ENCODE results near the gene CDC14B.

The CDC14B gene

DNA sequence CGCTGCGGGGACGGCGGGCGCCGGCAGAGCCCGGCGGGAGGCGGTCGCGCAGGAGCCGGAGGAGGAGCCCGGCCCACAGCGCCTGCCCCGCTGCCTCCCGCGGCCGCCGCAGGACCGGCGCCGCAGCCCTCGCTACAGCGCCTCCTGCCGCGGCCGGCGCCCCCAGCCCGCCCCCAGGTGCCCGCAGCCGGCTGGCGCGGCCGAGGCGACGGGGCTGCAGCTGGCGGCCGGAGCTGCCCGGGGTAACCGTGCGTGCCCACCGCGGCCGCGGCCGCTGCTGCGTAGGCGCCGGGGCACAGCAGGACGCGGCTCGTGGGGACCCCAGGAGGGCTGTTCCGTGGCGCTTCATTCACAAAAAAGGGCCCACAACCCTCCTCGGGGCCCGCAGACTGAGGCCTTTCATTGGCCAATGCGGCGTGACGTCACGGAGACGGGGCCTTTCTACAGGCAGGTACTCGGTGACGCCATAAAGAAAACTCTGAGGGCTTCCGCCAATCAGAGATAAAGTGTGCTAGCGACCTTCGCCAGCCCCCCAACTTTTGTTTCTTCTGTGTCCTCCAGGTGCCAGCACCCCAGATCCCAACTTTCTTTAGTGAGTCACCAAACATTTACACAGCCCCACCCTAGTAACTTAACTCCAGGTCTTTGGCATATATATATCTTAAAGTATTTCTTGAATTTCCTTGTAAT, at the start of gene CDC14B:
TSS of gene CDC14B (minus strand) at position 353 of the 690 bp plus-strand sequence. CDS start 465 bp downstream, outside the sequence.
- in situ Hi-C loops (cut with MboI; ENCODE audit: low sequenced_read_pairs), result no loop called here

DNA sequence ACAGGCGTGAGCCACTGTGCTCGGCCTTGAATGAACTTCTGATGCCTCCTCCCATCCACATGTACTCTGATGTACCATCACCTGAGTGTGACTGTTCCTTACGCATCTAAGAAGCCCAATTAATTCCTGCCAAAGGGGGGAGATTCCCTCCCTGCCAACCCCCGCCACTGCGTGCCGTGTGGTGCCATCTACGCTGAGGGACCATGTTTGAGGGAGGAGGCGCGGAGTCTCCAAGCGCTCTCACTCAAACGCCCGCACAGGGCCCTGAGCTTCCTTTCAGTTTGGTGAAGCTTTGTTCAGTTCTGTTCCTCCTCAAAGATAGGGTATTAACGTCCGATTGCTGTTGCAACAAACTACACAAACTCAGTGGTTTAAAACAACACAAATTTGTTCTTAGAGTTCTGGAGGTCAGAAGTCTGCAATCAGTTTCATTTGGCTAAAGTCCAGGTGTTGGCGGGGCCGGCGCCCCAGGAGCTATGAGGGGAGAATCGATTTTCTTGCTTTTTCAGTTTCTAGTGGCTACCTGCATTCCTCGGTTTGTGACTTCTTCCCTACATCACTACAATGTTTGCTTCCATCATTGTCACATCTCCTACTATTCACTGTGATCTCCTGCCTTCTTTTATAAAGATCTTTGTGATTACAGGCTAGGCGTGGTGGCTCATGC, 49.4 kb upstream of the CDC14B start:
- in situ Hi-C loops (cut with MboI; ENCODE audit: low sequenced_read_pairs), result loop anchor here (25.0 kb wide), 1 partner anchor 332 kb away; no protein-coding TSS in a partner anchor

DNA sequence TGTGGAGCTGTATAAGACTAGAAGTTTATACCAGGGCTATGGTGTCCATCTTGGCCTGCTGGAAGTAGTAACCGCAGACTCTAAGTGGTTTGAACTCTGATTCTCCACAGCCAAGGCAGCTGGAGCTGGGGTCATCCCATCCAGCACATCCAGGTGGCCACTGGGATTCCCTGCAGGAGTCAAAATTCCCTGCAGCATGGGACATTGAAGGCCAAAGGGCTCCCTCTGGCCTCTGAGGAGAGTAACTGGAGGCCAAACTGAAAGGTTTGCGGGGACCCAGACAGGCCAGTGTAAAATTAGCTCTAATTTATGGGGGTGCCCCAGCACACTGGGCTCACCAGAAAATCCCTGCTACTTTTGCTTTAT, 47.7 kb upstream of the CDC14B start:
- in situ Hi-C loops (cut with MboI; ENCODE audit: low sequenced_read_pairs), result loop anchor here (25.0 kb wide), 1 partner anchor 330 kb away; no protein-coding TSS in a partner anchor

DNA sequence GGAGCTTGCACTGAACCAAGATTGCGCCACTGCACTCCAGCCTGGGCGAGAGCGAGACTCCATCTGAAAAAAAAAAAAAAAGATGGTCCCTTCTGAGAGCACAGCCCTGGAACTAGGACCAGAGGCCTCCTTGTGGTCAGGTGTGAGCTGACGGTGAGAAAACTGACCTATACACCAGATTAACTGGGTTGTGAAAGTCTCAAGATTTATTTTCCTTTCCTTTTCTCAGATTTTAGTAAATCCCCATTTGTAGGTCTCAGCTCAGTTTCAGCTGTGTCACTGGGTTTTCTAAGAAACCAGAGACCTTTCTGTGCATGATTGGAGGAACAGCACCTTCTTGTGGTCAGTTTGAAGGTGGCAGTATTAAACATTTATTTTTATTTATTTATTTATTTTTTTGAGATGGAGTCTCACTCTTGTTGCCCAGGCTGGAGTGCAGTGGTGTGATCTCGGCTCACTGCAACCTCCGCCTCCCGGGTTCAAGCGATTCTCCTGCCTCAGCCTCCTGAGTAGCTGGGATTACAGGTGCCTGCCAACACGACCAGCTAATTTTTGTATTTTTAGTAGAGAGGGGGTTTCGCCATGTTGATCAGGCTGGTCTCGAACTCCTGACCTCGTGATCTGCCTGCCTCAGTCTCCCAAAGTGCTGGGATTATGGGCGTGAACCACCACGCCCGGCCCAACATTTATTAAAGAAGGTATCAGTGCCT, 47.2 kb upstream of the CDC14B start:
- in situ Hi-C loops (cut with MboI; ENCODE audit: low sequenced_read_pairs), result loop anchor here (25.0 kb wide), 1 partner anchor 330 kb away; no protein-coding TSS in a partner anchor

DNA sequence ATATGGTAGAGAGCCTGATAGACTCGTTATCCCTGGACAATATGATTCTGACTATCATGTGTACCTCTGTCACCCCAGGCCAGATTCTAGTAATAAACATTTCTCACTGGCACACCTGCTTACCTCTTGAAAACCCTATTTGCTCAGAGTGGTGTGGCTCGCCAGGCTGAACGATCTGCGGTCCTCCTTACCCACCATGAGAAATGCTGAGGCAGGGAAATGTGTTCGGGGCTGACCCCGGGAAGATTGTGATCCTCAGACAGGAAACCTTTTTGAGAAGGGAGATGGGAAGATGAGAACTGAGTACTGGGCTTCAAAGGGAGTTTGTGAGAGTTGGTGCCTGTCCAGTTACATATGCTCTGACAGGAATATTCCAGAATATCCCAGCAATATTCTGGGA, 46.1 kb upstream of the CDC14B start:
- in situ Hi-C loops (cut with MboI; ENCODE audit: low sequenced_read_pairs), result loop anchor here (25.0 kb wide), 1 partner anchor 328 kb away; no protein-coding TSS in a partner anchor

DNA sequence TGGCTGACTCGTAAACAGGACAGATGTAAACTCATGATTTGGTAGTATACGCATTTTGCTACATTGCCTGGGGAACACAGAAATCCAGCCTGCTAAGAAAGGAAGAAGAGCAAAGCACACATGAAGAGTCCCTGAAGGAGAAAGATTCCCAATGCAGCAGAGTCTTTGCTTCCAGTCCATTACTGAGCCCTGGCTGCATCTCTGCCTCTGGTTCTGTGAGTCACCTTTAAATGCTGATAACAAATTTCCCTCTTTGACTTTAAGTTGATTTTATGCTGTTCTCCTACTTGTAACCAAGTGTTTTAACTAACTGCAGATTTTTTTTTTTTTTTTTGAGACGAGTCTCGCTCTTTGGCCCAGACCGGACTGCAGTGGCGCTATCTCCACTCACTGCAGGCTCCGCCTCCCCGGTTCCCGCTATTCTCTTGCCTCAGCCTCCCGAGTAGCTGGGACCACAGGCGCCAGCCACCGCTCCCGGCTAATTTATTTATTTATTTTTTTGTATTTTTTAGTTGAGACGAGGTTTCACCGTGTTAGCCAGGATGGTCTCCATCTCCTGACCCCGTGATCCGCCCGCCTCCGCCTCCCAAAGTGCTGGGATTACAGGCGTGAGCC, 44.0 kb upstream of the CDC14B start:
- in situ Hi-C loops (cut with MboI; ENCODE audit: low sequenced_read_pairs), result loop anchor here (25.0 kb wide), 1 partner anchor 326 kb away; no protein-coding TSS in a partner anchor

DNA sequence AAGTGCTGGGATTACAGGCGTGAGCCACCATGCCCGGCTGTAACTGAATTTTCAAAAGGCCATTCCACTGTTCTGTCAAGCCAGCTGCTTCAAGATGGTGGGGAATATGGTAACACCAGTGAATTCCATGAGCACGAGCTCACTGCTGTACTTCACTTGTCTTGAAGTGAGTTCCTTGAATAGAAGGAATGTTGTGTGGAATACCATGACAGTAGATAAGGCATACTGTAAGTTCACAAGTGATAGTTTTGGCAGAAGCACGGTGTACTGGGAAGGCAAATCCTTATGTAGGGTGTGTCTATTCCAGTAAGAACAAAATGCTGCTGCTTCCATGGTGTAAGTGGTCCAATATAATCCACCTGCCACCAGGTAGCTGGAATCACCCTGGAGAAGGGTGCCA, 42.1 kb upstream of the CDC14B start:
- in situ Hi-C loops (cut with MboI; ENCODE audit: low sequenced_read_pairs), result loop anchor here (25.0 kb wide), 1 partner anchor 324 kb away; no protein-coding TSS in a partner anchor

DNA sequence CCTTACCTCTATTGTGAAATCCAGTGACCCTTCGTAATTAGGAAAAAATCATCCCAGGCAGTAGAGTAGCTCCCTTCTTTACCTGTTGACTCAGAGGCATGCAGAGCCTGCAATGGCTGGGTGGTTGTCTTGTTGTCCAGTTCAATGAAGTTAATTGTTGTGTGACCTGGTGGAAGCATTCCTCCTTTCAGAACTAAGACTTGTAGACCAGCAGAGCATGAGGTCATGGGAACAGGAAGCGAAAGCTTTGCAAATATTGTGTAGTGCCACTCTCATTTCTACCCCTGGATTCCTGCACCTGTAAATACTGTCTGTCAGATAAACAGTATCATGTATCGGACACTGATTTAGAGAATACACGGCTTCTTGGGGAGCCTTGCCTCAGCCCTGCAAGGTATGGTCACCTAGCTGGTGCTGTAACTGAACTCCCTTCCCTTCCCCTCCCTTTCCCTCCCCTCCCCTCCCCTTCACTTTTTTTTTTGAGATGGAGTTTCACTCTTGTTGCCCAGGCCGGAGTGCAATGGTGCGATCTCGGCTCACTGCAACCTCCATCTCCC, 41.1 kb upstream of the CDC14B start:
- in situ Hi-C loops (cut with MboI; ENCODE audit: low sequenced_read_pairs), result loop anchor here (25.0 kb wide), 1 partner anchor 323 kb away; no protein-coding TSS in a partner anchor

DNA sequence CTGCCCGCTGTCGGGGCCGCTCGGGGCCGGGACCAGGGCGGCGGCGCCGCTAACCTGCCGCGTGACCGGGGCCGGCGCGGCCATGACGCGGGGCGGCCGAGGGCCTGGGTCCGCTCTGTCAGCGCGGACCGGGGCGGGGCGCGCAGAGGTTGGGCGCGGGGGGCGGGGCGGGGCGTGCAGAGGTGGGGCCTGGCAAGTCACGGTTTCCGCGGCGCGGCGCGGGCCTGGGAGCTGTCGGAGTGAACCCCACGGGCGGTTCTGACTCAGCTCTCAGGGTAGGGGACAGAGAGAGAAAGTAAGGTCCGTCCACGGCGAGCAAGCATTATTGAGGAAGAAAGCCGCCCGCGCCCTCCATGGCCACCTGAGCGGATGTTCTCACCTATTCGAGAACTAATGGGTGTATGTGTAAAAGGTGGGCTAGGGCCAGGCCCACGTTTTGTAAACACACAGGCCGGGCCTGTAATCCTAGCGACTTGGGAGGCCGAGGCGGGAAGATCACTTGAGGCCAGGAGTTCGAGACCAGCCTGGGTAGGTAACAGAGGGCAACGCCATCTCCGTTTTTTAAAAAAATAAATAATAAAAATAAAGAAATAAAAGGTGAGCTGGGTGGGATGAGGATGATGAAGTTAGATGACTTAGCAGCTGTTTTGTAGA, 35.7 kb upstream of the CDC14B start, which contains the start of gene PRXL2C:
TSS of gene PRXL2C (minus strand) at position 120 of the 654 bp plus-strand sequence. CDS start at position 84, 36 bp downstream.
- in situ Hi-C loops (cut with MboI; ENCODE audit: low sequenced_read_pairs), result loop anchor here (10.0 to 25.0 kb wide), 2 partner anchors 211 to 318 kb away; no protein-coding TSS in a partner anchor

DNA sequence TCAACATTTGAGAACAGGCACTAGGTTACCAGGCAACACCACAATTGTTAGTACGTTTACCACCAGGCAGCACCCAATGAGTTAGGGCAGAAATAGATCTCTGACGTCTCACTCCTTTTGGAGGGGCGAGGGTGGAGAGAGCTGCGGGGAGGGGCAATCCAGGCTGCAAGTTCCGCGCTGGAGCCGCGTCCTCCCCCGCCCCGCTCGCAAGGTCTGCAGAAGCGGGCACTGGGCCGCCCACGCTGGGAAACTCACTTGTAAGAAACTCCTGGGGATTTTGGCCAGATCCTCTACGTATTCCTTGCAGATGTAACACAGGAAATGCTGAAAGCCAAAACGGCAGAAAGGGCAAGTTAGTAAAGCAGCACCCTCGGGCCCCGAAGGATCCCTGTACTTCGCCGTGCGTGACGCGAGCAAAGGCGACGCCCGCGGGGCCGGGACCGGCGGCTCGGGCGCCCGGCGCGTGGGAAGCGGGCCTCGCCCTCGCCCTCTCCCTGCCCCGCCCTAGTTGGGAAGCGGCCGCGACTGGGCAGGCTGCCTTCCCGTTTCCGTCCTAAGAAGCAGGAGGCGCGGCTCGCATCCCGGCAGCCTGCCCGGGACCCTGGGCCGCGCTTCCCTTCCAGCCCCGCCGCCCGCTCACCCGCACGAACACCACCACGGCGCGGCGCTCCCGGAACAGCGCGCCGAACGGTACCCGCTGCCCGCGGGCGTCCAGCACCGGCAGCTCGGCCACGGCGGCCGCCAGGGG, 35.0 kb upstream of the CDC14B start:
- in situ Hi-C loops (cut with MboI; ENCODE audit: low sequenced_read_pairs), result loop anchor here (10.0 to 25.0 kb wide), 2 partner anchors 210 to 317 kb away; no protein-coding TSS in a partner anchor

DNA sequence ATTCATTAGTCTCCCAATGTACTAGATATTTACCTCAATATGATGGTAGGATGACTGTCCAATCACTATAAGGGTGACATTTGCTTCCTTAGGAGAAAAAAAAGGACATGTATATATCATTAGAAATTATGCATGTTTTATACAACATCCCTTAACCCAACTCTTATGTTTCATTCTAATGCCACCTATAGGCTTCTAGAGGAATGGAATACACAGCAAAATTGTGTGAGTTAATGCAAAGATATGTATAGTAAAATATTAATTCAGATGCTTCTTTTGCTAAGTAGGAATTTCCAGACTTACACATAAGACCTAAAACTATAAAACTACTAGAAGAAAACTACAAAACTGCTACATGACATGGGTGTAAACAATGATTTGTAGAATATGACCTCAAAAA, 32.0 kb upstream of the CDC14B start:
- in situ Hi-C loops (cut with MboI; ENCODE audit: low sequenced_read_pairs), result loop anchor here (10.0 to 25.0 kb wide), 2 partner anchors 207 to 314 kb away; no protein-coding TSS in a partner anchor

DNA sequence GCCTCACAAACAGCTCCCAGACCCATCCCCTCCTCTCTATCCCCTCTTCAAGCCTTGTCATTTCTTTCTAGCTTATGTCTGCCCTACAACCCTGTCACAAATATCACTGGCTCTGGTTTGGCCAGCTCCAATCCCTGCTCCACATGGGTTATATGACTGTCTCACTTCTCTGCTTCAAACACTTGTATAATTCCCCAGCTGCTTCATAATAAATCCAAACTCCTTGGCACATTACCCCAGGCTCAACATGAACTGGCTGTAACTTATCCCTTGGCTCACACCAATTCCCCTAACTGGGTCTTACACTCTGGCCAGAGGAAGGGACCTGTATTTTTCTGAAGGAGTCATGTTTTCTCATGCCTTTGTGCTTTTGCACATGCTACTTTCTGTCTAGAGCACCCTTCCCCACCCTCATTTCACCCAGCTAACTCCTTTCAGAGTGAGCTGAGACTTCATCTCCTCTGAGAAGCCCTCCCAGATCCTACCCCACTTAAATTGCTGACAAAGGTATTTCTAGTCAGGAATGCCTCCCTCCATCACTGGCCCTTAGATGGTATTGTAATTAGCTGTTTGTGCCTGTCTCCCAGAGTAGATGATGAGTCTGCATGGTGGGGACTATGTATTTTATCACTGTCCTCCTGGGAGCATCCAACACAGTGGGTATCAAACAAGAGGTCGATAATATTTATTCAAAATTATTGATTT, 30.1 kb upstream of the CDC14B start:
- in situ Hi-C loops (cut with MboI; ENCODE audit: low sequenced_read_pairs), result loop anchor here (10.0 to 25.0 kb wide), 2 partner anchors 205 to 312 kb away; no protein-coding TSS in a partner anchor

DNA sequence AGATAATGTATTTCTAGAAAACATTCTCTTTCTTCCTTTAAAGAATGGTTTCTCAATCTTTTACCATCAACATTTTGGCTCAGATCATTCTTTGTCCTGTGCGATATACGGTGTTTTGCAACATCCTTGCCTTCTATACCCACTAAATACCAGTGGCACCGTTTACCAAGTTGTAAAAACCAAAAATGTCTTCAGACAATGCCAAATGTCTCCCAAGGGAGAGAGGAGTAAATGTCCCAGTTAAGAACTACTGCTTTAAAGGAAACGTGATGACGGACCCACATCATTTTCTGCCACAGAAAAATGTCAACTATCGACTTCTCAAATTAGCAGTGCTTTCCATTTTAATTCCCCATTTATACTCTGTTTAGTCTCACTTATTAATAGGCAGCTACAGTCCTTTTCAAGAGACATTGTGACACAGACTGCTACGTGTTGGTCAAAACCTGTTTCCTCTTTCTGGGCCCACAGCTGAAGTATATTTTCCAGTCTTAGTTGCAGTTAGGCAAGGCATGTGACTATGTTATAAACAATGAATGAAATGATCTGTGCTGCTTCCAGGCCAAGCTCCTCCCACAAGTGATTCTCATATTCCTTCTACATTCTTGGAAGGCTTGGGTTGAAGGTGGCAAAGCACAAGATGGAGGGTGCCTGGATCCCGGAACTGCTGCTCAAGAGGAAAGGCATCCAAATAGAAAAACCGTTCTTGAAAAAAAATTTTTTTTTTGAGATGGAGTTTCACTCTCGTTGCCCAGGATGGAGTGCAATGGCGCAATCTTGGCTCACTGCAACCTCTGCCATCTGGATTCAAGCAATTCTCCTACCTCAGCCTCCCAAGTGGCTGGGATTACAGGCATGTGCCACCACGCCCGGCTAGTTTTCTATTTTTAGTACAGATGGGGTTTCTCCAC, 26.7 kb upstream of the CDC14B start:
- in situ Hi-C loops (cut with MboI; ENCODE audit: low sequenced_read_pairs), result no loop called here

DNA sequence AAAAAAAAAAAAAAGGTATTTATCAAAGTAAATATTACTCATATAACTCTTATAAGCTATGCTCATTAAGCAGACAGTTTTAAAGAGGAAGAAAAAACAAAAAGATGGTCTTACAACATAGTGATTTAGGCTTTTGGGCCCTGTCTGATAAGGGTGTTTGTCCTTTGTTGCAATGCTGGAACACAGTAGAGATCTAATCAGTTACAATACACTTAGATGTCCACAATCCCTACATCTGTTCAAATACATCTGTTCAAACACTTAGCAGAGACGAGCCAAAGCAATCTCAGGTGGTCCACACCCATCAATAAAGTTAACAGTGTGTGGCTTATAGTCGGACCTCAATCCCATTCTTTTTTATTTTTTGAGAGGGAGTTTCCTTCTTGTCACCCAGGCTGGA, 24.5 kb upstream of the CDC14B start:
- in situ Hi-C loops (cut with MboI; ENCODE audit: low sequenced_read_pairs), result no loop called here

DNA sequence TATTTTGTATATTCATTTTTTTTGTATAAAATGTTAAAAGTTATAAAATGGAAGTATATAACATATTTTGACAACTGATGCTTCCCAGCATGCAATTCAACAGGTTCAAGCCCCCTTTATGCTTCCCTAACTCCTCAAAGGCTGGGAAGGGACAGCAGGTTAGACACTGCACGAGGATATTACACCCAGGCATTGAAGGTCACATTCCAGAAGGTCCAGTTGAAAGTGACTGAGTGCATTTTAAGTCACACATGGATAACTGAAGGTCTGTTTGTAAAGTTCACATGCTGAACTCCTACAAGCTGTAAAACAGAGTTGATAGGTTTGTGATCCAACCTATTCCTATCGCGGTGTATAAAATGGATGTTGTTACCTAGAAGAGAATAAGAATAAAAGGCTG, 21.9 kb upstream of the CDC14B start:
- in situ Hi-C loops (cut with MboI; ENCODE audit: low sequenced_read_pairs), result no loop called here

DNA sequence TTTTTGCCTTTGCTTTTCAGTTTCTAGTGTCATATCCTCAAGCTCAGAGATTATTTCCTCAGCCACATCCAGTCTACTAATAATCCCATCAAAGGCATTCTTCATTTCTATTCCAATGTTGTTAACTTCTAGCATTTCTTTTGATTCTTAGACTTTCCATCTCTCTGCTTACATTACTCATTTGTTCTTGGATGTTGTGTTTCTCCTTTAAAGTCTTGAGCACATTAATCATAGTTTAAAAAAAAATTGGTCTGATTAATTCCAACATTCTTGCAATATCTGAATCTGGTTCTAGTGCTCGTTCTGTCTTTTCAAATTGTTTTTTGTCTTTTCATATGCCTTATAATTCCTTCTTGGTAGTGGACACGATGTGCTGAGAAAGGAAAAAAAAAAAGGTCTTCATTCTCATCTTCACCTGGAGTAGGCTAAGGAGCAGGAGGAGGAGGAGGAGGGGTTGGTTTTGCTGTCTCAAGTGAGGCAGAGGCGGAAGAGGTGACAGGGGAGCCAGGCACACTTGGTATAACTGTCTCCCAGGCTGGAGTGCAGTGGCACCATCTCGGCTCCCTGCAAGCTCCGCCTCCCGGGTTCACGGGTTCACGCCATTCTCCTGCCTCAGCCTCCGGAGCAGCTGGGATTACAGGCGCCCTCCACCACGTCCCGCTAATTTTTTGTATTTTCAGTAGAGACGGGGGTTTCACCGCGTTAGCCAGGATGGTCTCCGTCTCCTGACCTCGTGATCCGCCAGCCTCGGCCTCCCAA, 19.1 kb upstream of the CDC14B start:
- in situ Hi-C loops (cut with MboI; ENCODE audit: low sequenced_read_pairs), result no loop called here

DNA sequence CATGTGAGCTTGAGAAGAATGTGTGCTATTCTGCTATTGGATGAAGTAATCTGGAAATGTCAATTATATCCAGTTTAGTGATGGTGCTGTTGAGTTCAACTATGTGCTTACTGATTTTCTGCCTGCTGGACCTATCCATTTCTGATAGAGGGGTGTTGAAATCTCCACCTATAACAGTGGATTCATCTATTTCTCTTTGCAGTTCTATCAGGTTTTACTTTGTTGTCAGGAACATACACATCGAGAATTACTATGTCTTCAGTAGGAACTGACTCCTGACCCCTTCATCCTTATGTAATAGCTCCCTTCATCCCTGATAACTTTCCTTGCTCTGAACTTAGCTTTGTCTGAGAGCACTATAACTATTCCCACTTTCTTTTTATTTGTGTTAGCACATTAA, 16.7 kb upstream of the CDC14B start:
- in situ Hi-C loops (cut with MboI; ENCODE audit: low sequenced_read_pairs), result no loop called here

Data from HL-60/S4 treated with phorbol 12-myristate 13-acetate at 8.2 ng/mL for 4 days and 3 days (cell line).